CD4-positive, alpha-beta T cell (primary cell): Measurements from ENCODE around the gene LRRC1. TPM values are rescaled to one million over a fixed set of nuclear protein-coding genes. Genes with fewer than 3 reads are reported as not detected.

Source experiments
- ATAC-seq: fragments of 200-7000 bp; cut with Tn5 transposase; one replicate; pipeline ENCODE4 v1.10.0; 2022; ENCODE audit warnings: mild to moderate bottlenecking; ENCODE audit not compliant: poor library complexity
- CTCF ChIA-PET: fragments of 350-600 bp; sonication (Branson Sonifier 250); formaldehyde crosslinking; loops from one replicate; lab custom pipeline; 2021; ENCODE audit warnings: antibody characterized with exemption, inconsistent platforms; lab: Charles Lee
- POLR2A ChIA-PET: fragments of 350-600 bp; sonication (Branson Sonifier 250); formaldehyde crosslinking; loops from one replicate; lab custom pipeline; 2021; ENCODE audit warnings: antibody characterized with exemption, inconsistent platforms; lab: Charles Lee
- DNase-seq, 14 experiments: peaks; one replicate each; pipeline ENCODE4 v3.0.0-alpha.2; 2013 to 2020; ENCODE audit warnings: mixed read lengths in 2 of 14
- H3K27ac ChIP-seq, 2 donors: one replicate each; pipeline versions ENCODE4 v1.5.1 to v1.7.0; 2013; ENCODE audit warnings: low read length in 2 of 2, low read depth in 1 of 2, mild to moderate bottlenecking in 1 of 2
- H3K27me3 ChIP-seq, 2 experiments: 1 replicate in 1 of 2; 2 replicates in 1 of 2; pipeline versions ENCODE4 v1.6.1 to v1.7.0; 2013; ENCODE audit warnings: low read length in 2 of 2, control low read depth in 1 of 2, mild to moderate bottlenecking in 1 of 2, moderate library complexity in 1 of 2; ENCODE audit not compliant: insufficient read depth in 2 of 2, control insufficient read depth in 1 of 2
- H3K36me3 ChIP-seq: one replicate; pipeline ENCODE4 v1.6.1; 2013; ENCODE audit warnings: low read length, control low read depth; ENCODE audit not compliant: insufficient read depth
- H3K4me1 ChIP-seq: one replicate; pipeline ENCODE4 v1.6.1; 2013; ENCODE audit warnings: low read length, control low read depth; ENCODE audit not compliant: insufficient read depth
- H3K4me3 ChIP-seq: one replicate; pipeline ENCODE4 v1.5.1; 2013; ENCODE audit warnings: mild to moderate bottlenecking, low read length, moderate library complexity
- H3K9me3 ChIP-seq, 2 experiments: 1 replicate in 1 of 2; 2 replicates in 1 of 2; pipeline versions ENCODE4 v1.6.1 to v1.7.0; 2013; ENCODE audit warnings: low read length in 2 of 2, mild to moderate bottlenecking in 2 of 2, control low read depth in 1 of 2, moderate library complexity in 1 of 2; ENCODE audit not compliant: control insufficient read depth in 1 of 2, insufficient read depth in 1 of 2
- H3K27ac Mint-ChIP-seq: one replicate; pipeline ENCODE4 v1.8.0; 2020; ENCODE audit warnings: mixed read lengths
- H3K27me3 Mint-ChIP-seq: one replicate; pipeline ENCODE4 v1.8.0; 2021; ENCODE audit warnings: mixed read lengths
- H3K36me3 Mint-ChIP-seq: one replicate; pipeline ENCODE4 v1.8.0; 2021; ENCODE audit warnings: low read depth, mixed read lengths
- H3K4me1 Mint-ChIP-seq: one replicate; pipeline ENCODE4 v1.8.0; 2021; ENCODE audit warnings: low read depth, mixed read lengths
- H3K4me3 Mint-ChIP-seq: one replicate; pipeline ENCODE4 v1.8.0; 2020; ENCODE audit warnings: mild to moderate bottlenecking, mixed read lengths
- H3K9me3 Mint-ChIP-seq: one replicate; pipeline ENCODE4 v1.8.0; 2020; ENCODE audit warnings: mixed read lengths
- intact Hi-C, 2 experiments: fragments of 100-400 bp; cut with DNase I in 1 of 2; cut with micrococcal nuclease in 1 of 2; formaldehyde crosslinking; loops; one replicate each; pipeline versions ENCODE4 v1.15.1 to v1.9.0; 2023 to 2025; cut with DNase I, micrococcal nuclease
- total RNA-seq, 174 experiments: library from RNA in 2 of 174; stranded (reverse) in 2 of 174; gene quantifications; one replicate each; pipeline ENCODE4 v1.2.3 and lab custom pipeline; 2021 to 2026
- TF ChIP-seq, protein P1 (sequence below): fragments of 200-600 bp; IDR thresholded peaks from one replicate; pipeline ENCODE4 v1.8.0; 2022; ENCODE audit warnings: antibody characterized with exemption, mild to moderate bottlenecking

Gene LRRC1
- total RNA-seq, 2 experiments from 2014 or later: 0.78 to 1.1 TPM

DNA sequence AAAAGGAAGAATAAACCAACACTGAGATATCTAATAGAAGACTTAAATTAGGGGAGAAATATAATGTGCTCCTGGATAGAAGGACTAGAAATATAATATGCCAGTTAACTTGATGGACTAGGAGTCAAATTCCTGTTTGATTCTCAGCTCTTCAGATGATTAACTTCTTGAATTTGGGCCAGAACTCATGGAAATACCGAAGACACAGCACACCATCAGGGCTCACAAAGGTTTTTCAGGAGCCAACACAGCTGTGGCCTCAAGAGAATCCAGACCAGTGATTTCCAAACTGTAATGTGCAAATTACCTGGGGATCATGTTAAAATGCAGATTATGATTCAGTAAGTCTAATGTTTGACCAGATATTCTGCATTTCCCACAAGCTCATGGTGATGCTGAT lies 33.8 kb upstream of the LRRC1 start:
- Mint-ChIP-seq H3K9me3 (no peaks in the 10 kb centered on the region), H3K27ac (no peak overlapping the region), H3K4me3 (no peak overlapping the region), H3K27me3 (peaks cover 18% of the 10 kb centered on the region), H3K36me3 (no peaks in the 10 kb centered on the region), H3K4me1 (no peaks in the 10 kb centered on the region)
- POLR2A ChIA-PET: no interaction called here
- no peaks in the 10 kb centered on the region for H3K9me3 ChIP-seq
- no peak overlapping the region for H3K4me3 ChIP-seq
- no peak for ATAC-seq
- no peaks in the 10 kb centered on the region for H3K36me3 ChIP-seq
- CTCF ChIA-PET: no interaction called here
- TF ChIP-seq, protein P1, sequence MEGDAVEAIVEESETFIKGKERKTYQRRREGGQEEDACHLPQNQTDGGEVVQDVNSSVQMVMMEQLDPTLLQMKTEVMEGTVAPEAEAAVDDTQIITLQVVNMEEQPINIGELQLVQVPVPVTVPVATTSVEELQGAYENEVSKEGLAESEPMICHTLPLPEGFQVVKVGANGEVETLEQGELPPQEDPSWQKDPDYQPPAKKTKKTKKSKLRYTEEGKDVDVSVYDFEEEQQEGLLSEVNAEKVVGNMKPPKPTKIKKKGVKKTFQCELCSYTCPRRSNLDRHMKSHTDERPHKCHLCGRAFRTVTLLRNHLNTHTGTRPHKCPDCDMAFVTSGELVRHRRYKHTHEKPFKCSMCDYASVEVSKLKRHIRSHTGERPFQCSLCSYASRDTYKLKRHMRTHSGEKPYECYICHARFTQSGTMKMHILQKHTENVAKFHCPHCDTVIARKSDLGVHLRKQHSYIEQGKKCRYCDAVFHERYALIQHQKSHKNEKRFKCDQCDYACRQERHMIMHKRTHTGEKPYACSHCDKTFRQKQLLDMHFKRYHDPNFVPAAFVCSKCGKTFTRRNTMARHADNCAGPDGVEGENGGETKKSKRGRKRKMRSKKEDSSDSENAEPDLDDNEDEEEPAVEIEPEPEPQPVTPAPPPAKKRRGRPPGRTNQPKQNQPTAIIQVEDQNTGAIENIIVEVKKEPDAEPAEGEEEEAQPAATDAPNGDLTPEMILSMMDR: no peak
- DNase-seq: no peak
- H3K27ac ChIP-seq: no peak overlapping the region
- intact Hi-C loops: no loop called here
- no peaks in the 10 kb centered on the region for H3K4me1 ChIP-seq
- no peaks in the 10 kb centered on the region for H3K27me3 ChIP-seq

DNA sequence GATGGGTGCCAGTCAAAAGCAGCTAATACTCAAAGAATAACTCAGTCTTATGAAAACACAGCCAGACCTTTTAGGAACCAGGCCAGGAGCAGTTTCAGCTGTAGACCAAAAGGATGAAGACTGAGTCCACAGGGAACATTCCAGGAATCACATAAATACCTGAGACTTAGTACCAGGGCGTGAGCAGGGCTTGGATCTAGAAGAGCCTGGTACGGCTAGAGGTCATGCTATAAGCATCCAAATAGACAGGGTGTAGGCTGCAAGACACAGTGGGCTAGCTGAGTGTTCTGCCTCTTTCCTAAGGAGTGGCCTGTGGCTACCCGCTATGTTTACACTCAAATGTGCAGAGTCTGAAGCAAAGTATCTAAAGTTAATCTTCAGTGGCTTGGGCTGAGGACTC lies 29.5 kb upstream of the LRRC1 start:
- no peaks in the 10 kb centered on the region for H3K9me3 Mint-ChIP-seq
- Histone ChIP-seq H3K27me3 (peaks cover 0 to 7% of the 10 kb centered on the region in 2 experiments), H3K9me3 (no peaks in the 10 kb centered on the region), H3K36me3 (no peaks in the 10 kb centered on the region), H3K27ac (no peak overlapping the region), H3K4me3 (no peak overlapping the region), H3K4me1 (no peaks in the 10 kb centered on the region)
- H3K27ac Mint-ChIP-seq: no peak overlapping the region
- ATAC-seq (no peak), DNase-seq (no peak)
- intact Hi-C loops: no loop called here
- no peak overlapping the region for H3K4me3 Mint-ChIP-seq
- H3K36me3 Mint-ChIP-seq: no peaks in the 10 kb centered on the region
- TF ChIP-seq, protein P1: no peak
- peaks cover 23% of the 10 kb centered on the region for H3K27me3 Mint-ChIP-seq
- no peaks in the 10 kb centered on the region for H3K4me1 Mint-ChIP-seq
- ChIA-PET CTCF (no interaction called here), POLR2A (no interaction called here)

DNA sequence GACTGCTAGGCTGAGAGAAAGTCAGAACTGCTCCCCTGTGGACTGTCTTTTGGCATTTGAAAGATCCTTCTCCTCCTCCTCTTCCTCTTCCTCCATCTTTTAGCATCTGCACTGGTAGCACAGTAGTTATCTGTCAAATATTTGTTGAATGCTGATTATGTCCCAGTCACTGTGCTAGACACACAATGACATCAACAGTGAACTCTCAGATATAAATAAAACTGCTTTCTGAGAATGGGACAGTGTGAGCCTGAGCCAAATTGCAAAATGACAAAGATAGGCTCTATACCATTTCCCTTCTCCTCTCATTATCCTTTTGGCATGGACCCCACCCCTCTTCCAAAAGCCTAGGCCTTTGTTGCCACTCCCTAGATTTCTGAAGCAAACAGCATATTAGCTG lies 27.9 kb upstream of the LRRC1 start:
- intact Hi-C loops: no loop called here
- Histone ChIP-seq H3K27ac (no peak overlapping the region), H3K27me3 (peaks cover 0 to 7% of the 10 kb centered on the region in 2 experiments), H3K9me3 (no peaks in the 10 kb centered on the region), H3K36me3 (no peaks in the 10 kb centered on the region), H3K4me1 (no peaks in the 10 kb centered on the region), H3K4me3 (no peak overlapping the region)
- ChIA-PET POLR2A (no interaction called here), CTCF (no interaction called here)
- no peaks in the 10 kb centered on the region for H3K9me3 Mint-ChIP-seq
- TF ChIP-seq, protein P1: no peak
- no peaks in the 10 kb centered on the region for H3K4me1 Mint-ChIP-seq
- no peak for DNase-seq
- no peaks in the 10 kb centered on the region for H3K36me3 Mint-ChIP-seq
- H3K4me3 Mint-ChIP-seq: no peak overlapping the region
- peaks cover 23% of the 10 kb centered on the region for H3K27me3 Mint-ChIP-seq
- H3K27ac Mint-ChIP-seq: no peak overlapping the region
- ATAC-seq: no peak
